Measurements from ENCODE around the gene RPS6KA5. TPM values are rescaled to one million over a fixed set of nuclear protein-coding genes. Genes with fewer than 3 reads are reported as not detected.

The RPS6KA5 gene
- total RNA-seq, 2 experiments from 2014 or later = 48.1 to 58.2 TPM

DNA sequence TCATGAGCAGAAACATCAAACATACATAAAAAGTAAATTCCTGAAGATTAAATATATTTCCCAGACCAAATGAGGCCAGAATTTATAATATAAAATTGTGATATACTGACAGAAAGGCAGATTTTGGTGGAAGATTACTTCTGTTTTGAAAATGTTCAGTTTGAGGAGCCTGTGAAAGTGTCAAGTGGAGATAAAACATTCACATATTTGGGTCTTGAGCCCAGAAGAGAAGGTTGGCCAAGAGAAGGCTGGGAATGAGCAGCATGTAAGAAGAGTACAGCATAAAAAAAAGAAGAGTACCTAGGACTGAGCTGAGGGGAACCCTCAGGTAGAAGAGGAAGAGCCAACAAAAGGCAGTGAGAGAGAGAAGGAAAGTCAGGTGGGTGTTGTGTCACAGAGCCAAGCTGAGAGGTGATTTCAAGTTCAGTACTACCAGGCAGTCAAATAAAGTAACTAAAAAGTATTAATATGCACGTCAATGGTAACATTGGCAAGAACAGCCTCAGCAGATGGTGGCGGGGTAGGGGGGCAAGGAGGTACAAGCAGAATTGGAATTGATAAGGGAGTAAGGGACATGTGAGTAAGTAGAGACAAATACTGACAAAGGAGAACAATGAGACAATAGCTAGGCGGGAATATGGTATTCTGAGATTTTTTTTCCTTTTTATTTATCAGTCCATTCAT is 123.5 kb downstream of the RPS6KA5 start:
- no peak overlapping the region for H3K4me3 Mint-ChIP-seq
- ATAC-seq (no peak), DNase-seq (no peak)
- H3K4me1 Mint-ChIP-seq = no peaks in the 10 kb centered on the region
- no peaks in the 10 kb centered on the region for H3K27me3 Mint-ChIP-seq
- peaks cover 25% of the 10 kb centered on the region for H3K9me3 Mint-ChIP-seq (ENCODE audit: low read depth)
- H3K27ac Mint-ChIP-seq = no peak overlapping the region
- peaks cover 58% of the 10 kb centered on the region for H3K36me3 Mint-ChIP-seq
- CTCF ChIA-PET = no interaction called here

GRCh38 chr14:90924621-90925340 is 135.7 kb downstream of the RPS6KA5 start:
- no peak for DNase-seq
- CTCF ChIA-PET = interaction anchor here (1.1 kb wide), 2 partner anchors 48 to 248 kb away, joined by 3 read pairs; no protein-coding TSS in a partner anchor
- H3K4me1 Mint-ChIP-seq = no peaks in the 10 kb centered on the region
- ATAC-seq = no peak
- H3K4me3 Mint-ChIP-seq = no peak overlapping the region
- H3K27me3 Mint-ChIP-seq = no peaks in the 10 kb centered on the region
- H3K9me3 Mint-ChIP-seq (ENCODE audit: low read depth) = no peaks in the 10 kb centered on the region
- no peak overlapping the region for H3K27ac Mint-ChIP-seq
- peaks cover 38% of the 10 kb centered on the region for H3K36me3 Mint-ChIP-seq

DNA sequence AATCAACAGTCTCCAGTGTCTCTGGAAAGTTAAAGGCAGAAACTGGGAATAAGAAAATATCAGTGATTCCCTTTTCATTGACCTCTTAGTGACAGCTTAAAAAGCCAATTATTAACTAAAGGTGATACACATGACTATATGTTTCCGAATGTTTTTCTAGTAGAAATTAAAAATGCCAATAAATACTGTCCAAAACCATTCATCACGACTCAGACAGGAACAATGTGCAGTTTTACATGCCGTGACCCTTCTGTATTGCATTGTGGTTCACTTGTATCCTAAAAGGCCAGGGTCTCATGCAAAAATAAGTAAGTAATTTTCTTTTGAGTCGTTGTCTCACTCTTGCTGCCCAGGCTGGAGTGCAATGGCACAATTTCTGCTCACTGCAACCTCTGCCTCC is 138.3 kb downstream of the RPS6KA5 start:
- ATAC-seq = no peak
- Mint-ChIP-seq H3K4me3 (no peak overlapping the region), H3K27ac (no peak overlapping the region), H3K9me3 (ENCODE audit: low read depth) (no peaks in the 10 kb centered on the region), H3K4me1 (no peaks in the 10 kb centered on the region), H3K27me3 (no peaks in the 10 kb centered on the region), H3K36me3 (peaks cover 55% of the 10 kb centered on the region)
- DNase-seq = no peak
- CTCF ChIA-PET = interaction anchor here (0.8 kb wide), 1 partner anchor 20 kb away, joined by 3 read pairs; no protein-coding TSS in a partner anchor

DNA sequence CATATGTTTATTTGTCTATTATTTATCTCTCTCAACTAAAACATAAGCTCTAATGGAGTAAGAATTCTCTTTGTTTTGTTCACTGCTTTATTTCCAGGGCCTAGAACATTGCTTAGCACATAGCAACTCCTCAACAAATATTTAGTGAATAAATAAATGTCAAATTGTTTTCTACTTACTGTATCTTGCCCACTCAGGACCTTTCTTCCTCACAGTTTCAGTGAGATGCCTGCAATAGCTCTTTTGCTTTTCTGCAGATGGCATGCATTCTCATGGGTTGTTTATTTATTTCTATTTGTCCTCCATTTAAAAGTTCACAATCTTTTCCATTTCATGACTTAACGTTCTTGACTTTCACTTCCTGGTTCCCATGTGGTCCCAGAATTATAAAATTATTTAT is 149.3 kb downstream of the RPS6KA5 start:
- ATAC-seq (no peak), DNase-seq (no peak)
- no peaks in the 10 kb centered on the region for H3K27me3 Mint-ChIP-seq
- CTCF ChIA-PET = no interaction called here
- H3K4me1 Mint-ChIP-seq = peaks cover 17% of the 10 kb centered on the region
- no peaks in the 10 kb centered on the region for H3K9me3 Mint-ChIP-seq (ENCODE audit: low read depth)
- H3K4me3 Mint-ChIP-seq = no peak overlapping the region
- peak overlapping the region; percentile 7 for H3K27ac Mint-ChIP-seq
- peaks cover 40% of the 10 kb centered on the region for H3K36me3 Mint-ChIP-seq

- Mint-ChIP-seq H3K27me3 (no peaks in the 10 kb centered on the region), H3K27ac (no peak overlapping the region), H3K9me3 (ENCODE audit: low read depth) (no peaks in the 10 kb centered on the region), H3K4me1 (peaks cover 27% of the 10 kb centered on the region), H3K4me3 (no peak overlapping the region), H3K36me3 (peaks cover 31% of the 10 kb centered on the region)
- ATAC-seq (no peak), DNase-seq (no peak)
- CTCF ChIA-PET = interaction anchor here (1.0 to 1.6 kb wide), 2 partner anchors 13 to 122 kb away, joined by 3 to 4 read pairs; no protein-coding TSS in a partner anchor
Measured at GRCh38 chr14:90907178-90907577, 153.3 kb downstream of the RPS6KA5 start.

DNA sequence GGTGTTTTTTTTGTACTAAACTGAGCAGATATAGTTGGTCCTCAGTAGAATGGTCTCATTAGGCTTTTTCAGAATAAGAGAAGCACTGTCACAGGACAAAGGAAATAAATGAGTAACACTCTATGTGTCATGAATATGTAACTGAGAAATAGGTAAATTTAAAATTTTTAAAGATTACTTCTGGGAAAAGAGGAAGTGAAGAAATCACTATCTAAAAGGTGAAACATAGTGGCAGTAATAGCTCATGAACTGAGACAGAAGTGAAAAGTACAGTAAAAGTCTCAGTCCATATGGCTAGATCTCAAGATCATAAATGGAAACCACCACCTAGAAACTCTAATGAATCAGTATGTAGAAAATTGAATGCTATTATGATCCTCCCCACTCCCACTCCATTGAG is 154.9 kb downstream of the RPS6KA5 start:
- DNase-seq = no peak
- ATAC-seq = peak; percentile 38
- H3K27ac Mint-ChIP-seq = peak overlapping the region; percentile 57
- CTCF ChIA-PET = interaction anchor here (1.5 to 5.5 kb wide), 2 partner anchors 155 to 269 kb away, joined by 3 to 129 read pairs; partner anchors contain the start of gene RPS6KA5
- H3K36me3 Mint-ChIP-seq = peaks cover 20% of the 10 kb centered on the region
- H3K4me1 Mint-ChIP-seq = peaks cover 24% of the 10 kb centered on the region
- H3K4me3 Mint-ChIP-seq = no peak overlapping the region
- no peaks in the 10 kb centered on the region for H3K27me3 Mint-ChIP-seq
- H3K9me3 Mint-ChIP-seq (ENCODE audit: low read depth) = no peaks in the 10 kb centered on the region

DNA sequence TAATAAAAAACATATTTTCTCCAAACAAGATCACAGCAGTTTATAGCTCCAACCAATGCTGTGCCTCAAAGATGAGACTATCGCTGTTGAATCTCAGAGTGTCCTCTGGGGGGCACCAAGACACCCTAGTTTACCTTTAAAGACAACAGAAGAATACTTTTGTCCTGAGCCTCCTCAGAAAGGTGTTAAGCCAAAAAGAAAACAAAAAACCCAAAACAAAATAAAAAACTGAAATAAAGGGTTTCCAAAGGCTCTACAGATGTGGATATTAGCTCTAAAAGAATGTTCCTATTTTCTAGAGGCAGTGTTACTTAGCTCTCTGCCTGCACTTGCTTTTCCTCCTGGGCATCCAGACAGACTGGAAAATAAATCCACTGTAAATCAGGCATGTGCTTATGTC is 157.3 kb downstream of the RPS6KA5 start:
- DNase-seq (peak; percentile 74), ATAC-seq (peak; percentile 93)
- no peak overlapping the region for H3K4me3 Mint-ChIP-seq
- peaks cover 27% of the 10 kb centered on the region for H3K4me1 Mint-ChIP-seq
- H3K36me3 Mint-ChIP-seq = peaks cover 34% of the 10 kb centered on the region
- H3K27ac Mint-ChIP-seq = peak overlapping the region; percentile 72
- H3K27me3 Mint-ChIP-seq = no peaks in the 10 kb centered on the region
- no peaks in the 10 kb centered on the region for H3K9me3 Mint-ChIP-seq (ENCODE audit: low read depth)
- CTCF ChIA-PET = interaction anchor here (0.6 to 5.5 kb wide), 50 partner anchors 10 to 407 kb away, joined by 3 to 129 read pairs (median 4); partner anchors contain the start of genes DGLUCY, GPR68 and RPS6KA5

GRCh38 chr14:90900476-90901083 is 159.9 kb downstream of the RPS6KA5 start:
- DNase-seq (no peak), ATAC-seq (no peak)
- no peak overlapping the region for H3K4me3 Mint-ChIP-seq
- CTCF ChIA-PET = interaction anchor here (1.0 to 5.5 kb wide), 3 partner anchors 9 to 274 kb away, joined by 3 to 129 read pairs (median 4); no protein-coding TSS in a partner anchor
- no peaks in the 10 kb centered on the region for H3K27me3 Mint-ChIP-seq
- H3K4me1 Mint-ChIP-seq = peaks cover 16% of the 10 kb centered on the region
- no peak overlapping the region for H3K27ac Mint-ChIP-seq
- peaks cover 41% of the 10 kb centered on the region for H3K36me3 Mint-ChIP-seq
- H3K9me3 Mint-ChIP-seq (ENCODE audit: low read depth) = no peaks in the 10 kb centered on the region

DNA sequence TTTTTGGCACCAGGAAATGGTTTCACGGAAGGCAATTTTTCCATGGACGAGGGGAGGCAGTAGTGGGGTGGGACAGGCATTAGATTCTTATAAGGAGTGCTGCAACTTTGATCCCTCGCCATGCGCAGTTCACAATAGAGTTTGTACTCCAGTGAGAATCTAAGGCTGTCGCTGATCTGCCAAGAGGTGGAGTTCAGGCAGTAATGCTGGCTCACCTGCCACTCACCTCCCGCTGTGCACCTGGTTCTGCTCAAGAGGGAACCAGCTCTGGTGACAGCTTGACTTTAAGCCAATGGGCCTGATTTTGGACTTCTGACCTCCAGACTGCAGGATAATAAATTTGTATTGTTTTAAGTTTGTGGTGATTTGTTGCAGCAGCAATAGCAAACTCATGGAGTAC is 163.4 kb downstream of the RPS6KA5 start:
- Mint-ChIP-seq H3K4me3 (no peak overlapping the region), H3K27me3 (no peaks in the 10 kb centered on the region), H3K4me1 (peaks cover 2% of the 10 kb centered on the region), H3K9me3 (ENCODE audit: low read depth) (no peaks in the 10 kb centered on the region), H3K36me3 (peaks cover 46% of the 10 kb centered on the region), H3K27ac (no peak overlapping the region)
- no peak for DNase-seq
- CTCF ChIA-PET = no interaction called here
- no peak for ATAC-seq

GRCh38 chr14:90894241-90894640 is 166.2 kb downstream of the RPS6KA5 start:
- Mint-ChIP-seq H3K36me3 (peaks cover 43% of the 10 kb centered on the region), H3K4me3 (no peak overlapping the region), H3K27ac (no peak overlapping the region), H3K9me3 (ENCODE audit: low read depth) (no peaks in the 10 kb centered on the region), H3K27me3 (no peaks in the 10 kb centered on the region), H3K4me1 (peaks cover 2% of the 10 kb centered on the region)
- ATAC-seq (no peak), DNase-seq (no peak)
- CTCF ChIA-PET = interaction anchor here (1.1 to 3.0 kb wide), 3 partner anchors 9 to 284 kb away, joined by 3 to 14 read pairs (median 3); no protein-coding TSS in a partner anchor

DNA sequence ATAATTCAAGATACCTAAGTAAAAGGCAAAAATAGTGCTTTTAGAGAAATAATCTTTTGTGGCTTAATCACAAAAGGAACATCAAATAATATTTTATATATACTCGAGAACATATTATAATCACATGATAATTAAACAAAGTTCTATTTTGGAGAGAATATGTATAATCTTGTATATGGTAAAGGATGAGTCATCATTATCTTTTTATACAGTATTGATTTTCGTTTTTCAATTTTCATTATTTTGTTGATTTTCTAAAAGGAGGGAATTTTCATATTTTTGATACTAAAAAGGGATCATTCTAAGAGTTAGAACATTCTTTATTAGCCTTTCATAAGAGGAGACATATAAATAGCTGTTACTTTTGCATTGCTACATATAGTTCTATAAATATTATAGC is 166.9 kb downstream of the RPS6KA5 start:
- peaks cover 38% of the 10 kb centered on the region for H3K36me3 Mint-ChIP-seq
- ATAC-seq (no peak), DNase-seq (no peak)
- peaks cover 1% of the 10 kb centered on the region for H3K4me1 Mint-ChIP-seq
- CTCF ChIA-PET = interaction anchor here (1.1 to 3.0 kb wide), 3 partner anchors 9 to 284 kb away, joined by 3 to 14 read pairs (median 3); no protein-coding TSS in a partner anchor
- no peaks in the 10 kb centered on the region for H3K9me3 Mint-ChIP-seq (ENCODE audit: low read depth)
- no peaks in the 10 kb centered on the region for H3K27me3 Mint-ChIP-seq
- no peak overlapping the region for H3K27ac Mint-ChIP-seq
- H3K4me3 Mint-ChIP-seq = no peak overlapping the region

GRCh38 chr14:90892970-90893369 is 167.5 kb downstream of the RPS6KA5 start:
- DNase-seq = no peak
- H3K4me1 Mint-ChIP-seq = no peaks in the 10 kb centered on the region
- peaks cover 34% of the 10 kb centered on the region for H3K36me3 Mint-ChIP-seq
- H3K9me3 Mint-ChIP-seq (ENCODE audit: low read depth) = no peaks in the 10 kb centered on the region
- CTCF ChIA-PET = interaction anchor here (0.8 to 3.0 kb wide), 3 partner anchors 10 to 280 kb away, joined by 3 to 14 read pairs (median 3); no protein-coding TSS in a partner anchor
- no peak overlapping the region for H3K27ac Mint-ChIP-seq
- H3K4me3 Mint-ChIP-seq = no peak overlapping the region
- no peak for ATAC-seq
- H3K27me3 Mint-ChIP-seq = no peaks in the 10 kb centered on the region

GRCh38 chr14:90891326-90891725 is 169.1 kb downstream of the RPS6KA5 start:
- H3K4me1 Mint-ChIP-seq = no peaks in the 10 kb centered on the region
- DNase-seq (no peak), ATAC-seq (no peak)
- H3K4me3 Mint-ChIP-seq = no peak overlapping the region
- no peaks in the 10 kb centered on the region for H3K9me3 Mint-ChIP-seq (ENCODE audit: low read depth)
- no peaks in the 10 kb centered on the region for H3K27me3 Mint-ChIP-seq
- CTCF ChIA-PET = interaction anchor here (0.8 to 2.5 kb wide), 4 partner anchors 9 to 282 kb away, joined by 3 to 7 read pairs (median 5); no protein-coding TSS in a partner anchor
- no peak overlapping the region for H3K27ac Mint-ChIP-seq
- H3K36me3 Mint-ChIP-seq = peaks cover 26% of the 10 kb centered on the region
